Central memory CD8-positive, alpha-beta T cell (primary cell): ENCODE results near the gene GABRP.
"Not testable (repeated sequence)": the region's sequence is repeated elsewhere in the genome, so short reads cannot be mapped to it uniquely, and the experiment has no call there.

Source experiments
- ATAC-seq: fragments of 150-1000 bp; cut with Tn5 transposase; replicated peaks from 2 replicates; pipeline ENCODE4 v1.10.0; 2022; ENCODE audit warnings: mild to moderate bottlenecking, moderate FRiP score, moderate number of reproducible peaks; ENCODE audit not compliant: poor library complexity, severe bottlenecking; ENCODE audit errors: extremely low read depth
- DNase-seq, 2 donors: peaks; one replicate each; pipeline ENCODE4 v3.0.0; 2021; ENCODE audit warnings: low spot score in 2 of 2
- H3K27ac Mint-ChIP-seq: one replicate; pipeline ENCODE4 v1.8.0; 2022; ENCODE audit warnings: low read depth, mild to moderate bottlenecking, moderate library complexity, mixed read lengths
- H3K27me3 Mint-ChIP-seq: one replicate; pipeline ENCODE4 v1.8.0; 2022; ENCODE audit warnings: mixed read lengths
- H3K36me3 Mint-ChIP-seq: one replicate; pipeline ENCODE4 v1.8.0; 2022; ENCODE audit warnings: mild to moderate bottlenecking, moderate library complexity, mixed read lengths; ENCODE audit not compliant: insufficient read depth
- H3K4me1 Mint-ChIP-seq: one replicate; pipeline ENCODE4 v1.8.0; 2022; ENCODE audit warnings: mixed read lengths
- H3K4me3 Mint-ChIP-seq: one replicate; pipeline ENCODE4 v1.8.0; 2022; ENCODE audit warnings: mild to moderate bottlenecking, moderate library complexity, mixed read lengths
- H3K9me3 Mint-ChIP-seq: one replicate; pipeline ENCODE4 v1.8.0; 2022; ENCODE audit warnings: mixed read lengths

Gene GABRP

DNA sequence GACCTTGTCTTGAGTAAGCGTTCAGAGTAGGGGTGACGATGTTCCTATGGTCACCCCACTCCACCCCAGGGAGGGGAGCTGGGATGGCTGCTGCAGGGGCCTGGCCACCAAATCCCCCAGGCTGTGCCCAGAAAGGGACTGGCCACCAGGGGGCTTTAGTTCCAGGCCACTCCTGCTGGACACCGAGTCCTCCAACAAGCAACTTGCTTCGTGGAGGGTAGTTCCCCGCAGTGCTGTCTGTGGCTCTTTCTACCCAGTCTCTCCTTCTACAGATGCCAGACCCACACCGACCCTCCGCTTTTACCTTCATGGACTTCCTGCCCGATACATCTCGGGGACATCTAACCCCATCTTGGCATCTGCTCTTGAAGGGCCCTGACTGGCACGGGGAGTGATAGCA, 35.7 kb upstream of the GABRP start:
- Mint-ChIP-seq H3K4me3 (no peak overlapping the region), H3K36me3 (peaks cover under 1% of the 10 kb centered on the region), H3K27ac (no peak overlapping the region), H3K4me1 (peaks cover 5% of the 10 kb centered on the region), H3K9me3 (no peaks in the 10 kb centered on the region), H3K27me3 (peaks cover 46% of the 10 kb centered on the region)
- DNase-seq (no peak), ATAC-seq (no peak)

DNA sequence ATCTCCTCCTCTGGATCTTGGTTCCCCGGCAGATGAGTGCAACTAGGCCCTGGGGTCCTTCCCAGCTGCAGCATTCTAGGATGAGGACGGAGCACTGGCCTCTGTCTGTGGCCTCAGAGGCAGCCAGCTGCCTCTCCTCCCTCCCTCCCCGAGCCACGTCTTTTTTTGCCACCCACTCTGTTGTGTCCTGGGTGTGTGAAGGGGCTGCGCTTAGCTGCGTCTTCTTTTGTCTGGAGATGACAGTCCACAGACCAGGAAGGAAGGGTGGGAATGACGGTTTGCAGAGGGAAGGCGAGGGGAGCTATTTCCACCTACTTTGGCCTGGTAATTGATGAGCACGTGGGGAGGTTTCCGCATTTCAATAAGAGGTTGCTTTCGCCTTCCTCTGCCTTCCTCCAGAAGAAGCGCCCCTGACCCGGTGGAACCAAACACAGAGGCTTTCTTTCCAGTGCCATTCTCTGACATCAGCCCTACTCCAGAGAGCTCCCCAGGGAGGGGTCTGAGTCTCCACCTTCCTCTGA, 34.5 kb upstream of the GABRP start:
- H3K27me3 Mint-ChIP-seq, result peaks cover 46% of the 10 kb centered on the region
- ATAC-seq (no peak), DNase-seq (no peak)
- H3K9me3 Mint-ChIP-seq, result no peaks in the 10 kb centered on the region
- peaks cover 4% of the 10 kb centered on the region for H3K4me1 Mint-ChIP-seq
- no peak overlapping the region for H3K27ac Mint-ChIP-seq
- no peak overlapping the region for H3K4me3 Mint-ChIP-seq
- no peaks in the 10 kb centered on the region for H3K36me3 Mint-ChIP-seq

- ATAC-seq (no peak), DNase-seq (no peak)
- peaks cover 46% of the 10 kb centered on the region for H3K27me3 Mint-ChIP-seq
- H3K4me1 Mint-ChIP-seq, result no peaks in the 10 kb centered on the region
- no peaks in the 10 kb centered on the region for H3K36me3 Mint-ChIP-seq
- no peaks in the 10 kb centered on the region for H3K9me3 Mint-ChIP-seq
- H3K4me3 Mint-ChIP-seq, result no peak overlapping the region
- H3K27ac Mint-ChIP-seq, result no peak overlapping the region
Observed at GRCh38 chr5:170749911-170750431, 33.6 kb upstream of the GABRP start.

GRCh38 chr5:170750791-170751190, 32.7 kb upstream of the GABRP start:
- no peak overlapping the region for H3K4me3 Mint-ChIP-seq
- H3K27me3 Mint-ChIP-seq, result peaks cover 46% of the 10 kb centered on the region

GRCh38 chr5:170751631-170752030, 31.9 kb upstream of the GABRP start:
- Mint-ChIP-seq H3K36me3 (no peaks in the 10 kb centered on the region), H3K9me3 (no peaks in the 10 kb centered on the region), H3K27ac (no peak overlapping the region), H3K4me1 (no peaks in the 10 kb centered on the region), H3K27me3 (peaks cover 45% of the 10 kb centered on the region), H3K4me3 (no peak overlapping the region)
- no peak for ATAC-seq
- no peak for DNase-seq

More at GRCh38 chr5:170750791-170751190, 32.7 kb upstream of the GABRP start:
- DNase-seq (no peak), ATAC-seq (no peak)
- H3K9me3 Mint-ChIP-seq, result no peaks in the 10 kb centered on the region
- H3K4me1 Mint-ChIP-seq, result no peaks in the 10 kb centered on the region
- no peak overlapping the region for H3K27ac Mint-ChIP-seq
- H3K36me3 Mint-ChIP-seq, result no peaks in the 10 kb centered on the region

DNA sequence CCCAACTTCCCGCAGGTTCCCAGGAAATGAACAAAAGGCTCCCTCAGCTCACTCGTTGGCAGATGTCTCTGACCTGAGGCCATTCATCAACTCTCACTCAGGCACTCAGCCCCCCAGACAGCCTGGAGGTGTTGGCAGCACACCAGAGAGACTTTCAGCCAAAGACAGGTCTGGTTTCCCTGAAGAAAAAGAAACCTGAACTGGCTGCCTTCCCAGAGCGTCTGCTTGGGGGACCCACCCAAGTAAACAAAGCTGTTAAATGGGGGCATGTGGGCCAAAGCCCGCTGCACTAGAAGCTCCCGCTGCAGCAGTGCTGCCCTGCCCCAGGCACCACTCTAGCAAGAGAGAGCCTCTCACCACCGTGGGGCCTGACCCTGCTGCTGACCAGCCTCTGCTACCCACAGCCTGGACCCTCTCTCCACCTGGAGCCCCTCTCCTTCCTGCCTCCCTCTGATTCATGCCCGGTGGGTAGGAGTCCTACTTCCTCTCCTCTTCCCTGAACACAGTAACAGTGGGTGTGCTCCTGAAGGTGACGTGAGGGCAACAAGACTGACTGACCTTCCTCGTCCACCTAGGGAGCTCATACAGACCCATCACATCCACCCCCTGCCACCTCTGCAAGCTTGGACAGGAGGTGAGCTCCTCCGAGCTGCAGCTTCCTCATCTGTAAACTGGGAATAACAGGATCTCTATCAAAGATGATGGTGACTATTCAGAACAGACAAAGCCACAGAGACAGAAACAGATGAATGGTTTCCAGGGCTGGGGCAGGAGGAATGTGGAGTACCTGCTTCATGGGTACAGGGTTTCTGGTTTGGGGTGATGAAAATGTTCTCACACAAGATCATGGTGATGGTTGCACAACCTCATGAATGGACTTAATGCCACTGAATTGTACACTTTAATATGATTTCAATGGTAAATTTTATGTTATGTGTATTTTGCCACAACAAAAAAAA, 31.0 kb upstream of the GABRP start:
- H3K9me3 Mint-ChIP-seq, result no peaks in the 10 kb centered on the region
- H3K4me3 Mint-ChIP-seq, result no peak overlapping the region
- H3K4me1 Mint-ChIP-seq, result no peaks in the 10 kb centered on the region
- no peaks in the 10 kb centered on the region for H3K36me3 Mint-ChIP-seq
- H3K27me3 Mint-ChIP-seq, result peaks cover 36% of the 10 kb centered on the region
- DNase-seq, result no peak
- no peak for ATAC-seq
- no peak overlapping the region for H3K27ac Mint-ChIP-seq

DNA sequence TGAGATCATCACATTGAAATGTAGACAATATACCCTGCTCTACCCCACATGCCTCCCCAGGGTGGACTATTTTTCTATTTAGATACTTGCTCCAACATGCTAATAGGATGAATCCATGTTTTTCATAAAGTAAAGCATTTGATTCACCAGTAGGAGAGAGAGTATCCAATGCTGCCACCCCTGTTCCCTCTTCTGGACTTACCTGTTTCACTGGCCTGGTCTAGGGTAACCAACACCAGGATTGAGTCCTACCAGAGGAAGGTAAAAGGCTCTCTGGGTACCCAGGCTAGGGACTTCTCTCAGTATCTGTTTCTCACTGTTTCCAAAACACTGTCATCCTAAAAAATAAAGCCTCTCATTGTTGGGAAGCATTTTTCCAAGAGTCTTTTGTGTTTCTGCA, 30.2 kb upstream of the GABRP start:
- no peak overlapping the region for H3K4me3 Mint-ChIP-seq
- DNase-seq (no peak), ATAC-seq (no peak)
- no peaks in the 10 kb centered on the region for H3K36me3 Mint-ChIP-seq
- no peaks in the 10 kb centered on the region for H3K4me1 Mint-ChIP-seq
- peaks cover 28% of the 10 kb centered on the region for H3K27me3 Mint-ChIP-seq
- H3K27ac Mint-ChIP-seq, result no peak overlapping the region
- no peaks in the 10 kb centered on the region for H3K9me3 Mint-ChIP-seq

GRCh38 chr5:170754508-170754907, 29.0 kb upstream of the GABRP start:
- not testable (repeated sequence) for H3K27ac Mint-ChIP-seq, H3K4me1 Mint-ChIP-seq, H3K36me3 Mint-ChIP-seq, ATAC-seq, DNase-seq, H3K9me3 Mint-ChIP-seq, H3K4me3 Mint-ChIP-seq
- peaks cover 23% of the 10 kb centered on the region for H3K27me3 Mint-ChIP-seq

DNA sequence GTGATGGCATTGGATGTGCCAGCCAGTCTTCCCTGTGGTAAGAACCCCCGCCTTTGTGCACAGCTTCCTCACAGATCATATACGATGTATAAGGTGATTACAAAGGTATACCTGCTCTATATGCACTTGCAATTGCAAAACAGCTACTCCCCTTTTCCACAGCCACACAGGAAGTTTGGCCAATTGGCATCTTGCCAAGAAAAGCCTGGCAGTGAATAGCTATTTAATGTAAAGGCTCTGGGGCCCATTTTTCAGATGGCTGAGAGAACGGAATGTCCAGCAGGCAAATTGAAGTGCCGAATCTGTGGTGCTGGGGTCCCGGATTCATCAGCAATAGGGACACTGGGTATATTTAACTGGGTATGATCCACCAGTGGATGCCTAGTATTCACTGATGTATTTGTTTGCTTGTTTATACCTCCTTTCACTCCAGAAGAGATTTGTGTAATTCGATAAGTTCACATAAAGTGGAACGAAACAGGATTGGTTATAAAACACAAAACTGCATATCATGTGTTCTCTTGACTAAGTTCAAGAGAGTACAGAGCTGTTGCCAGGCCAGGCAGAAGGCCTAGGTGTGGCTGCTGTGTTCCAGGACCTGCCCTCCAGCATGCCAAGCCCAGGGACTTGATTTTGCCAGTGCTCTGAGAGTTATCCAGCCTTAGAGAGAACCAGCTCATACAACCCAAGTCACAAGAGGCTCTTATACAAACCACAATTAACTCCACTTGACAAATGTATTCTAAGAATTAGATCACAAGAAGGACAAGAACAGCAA, 27.7 kb upstream of the GABRP start:
- no peak for ATAC-seq
- H3K4me3 Mint-ChIP-seq, result no peak overlapping the region
- no peaks in the 10 kb centered on the region for H3K4me1 Mint-ChIP-seq
- peaks cover 11% of the 10 kb centered on the region for H3K27me3 Mint-ChIP-seq
- H3K9me3 Mint-ChIP-seq, result no peaks in the 10 kb centered on the region
- no peaks in the 10 kb centered on the region for H3K36me3 Mint-ChIP-seq
- DNase-seq, result no peak
- no peak overlapping the region for H3K27ac Mint-ChIP-seq

DNA sequence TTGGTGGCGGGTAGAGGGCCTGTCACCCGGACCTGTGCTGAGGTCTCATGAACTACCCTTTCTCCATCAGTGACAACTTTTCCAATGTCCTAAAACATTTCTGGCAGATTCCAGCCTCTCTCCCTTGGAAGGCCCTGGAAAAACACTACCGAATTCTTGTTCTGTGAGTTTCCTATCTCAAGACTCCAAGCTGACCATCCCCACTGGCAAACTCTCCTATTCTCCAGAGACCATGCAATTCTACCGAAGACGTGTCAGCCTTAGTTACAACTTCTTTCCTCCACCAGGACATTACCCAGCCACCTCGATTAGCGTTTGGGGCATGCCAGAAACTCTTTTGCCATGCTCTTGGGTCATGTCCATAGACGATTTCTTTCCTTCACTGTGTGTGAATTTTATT, 26.8 kb upstream of the GABRP start:
- H3K27me3 Mint-ChIP-seq, result peaks cover 9% of the 10 kb centered on the region
- H3K4me3 Mint-ChIP-seq, result no peak overlapping the region
- H3K36me3 Mint-ChIP-seq, result no peaks in the 10 kb centered on the region
- ATAC-seq, result no peak
- no peaks in the 10 kb centered on the region for H3K9me3 Mint-ChIP-seq
- H3K4me1 Mint-ChIP-seq, result no peaks in the 10 kb centered on the region
- no peak for DNase-seq
- H3K27ac Mint-ChIP-seq, result no peak overlapping the region

GRCh38 chr5:170757182-170757601, 26.3 kb upstream of the GABRP start:
- Mint-ChIP-seq H3K36me3 (no peaks in the 10 kb centered on the region), H3K4me1 (no peaks in the 10 kb centered on the region), H3K27me3 (peaks cover 9% of the 10 kb centered on the region), H3K4me3 (no peak overlapping the region), H3K9me3 (no peaks in the 10 kb centered on the region), H3K27ac (no peak overlapping the region)
- DNase-seq (no peak), ATAC-seq (no peak)

GRCh38 chr5:170757669-170758068, 25.9 kb upstream of the GABRP start:
- Mint-ChIP-seq H3K4me1 (no peaks in the 10 kb centered on the region), H3K27ac (no peak overlapping the region), H3K27me3 (peaks cover 9% of the 10 kb centered on the region), H3K36me3 (no peaks in the 10 kb centered on the region), H3K4me3 (no peak overlapping the region), H3K9me3 (no peaks in the 10 kb centered on the region)
- DNase-seq (no peak), ATAC-seq (no peak)
